NCI-H446 treated with DMSO at 0.1 percent for 48 hours (cell line): ENCODE measurements around the gene PAK6.

Experiments
- DNase-seq: peaks from one replicate; lab custom pipeline; 2025; lab: John Stamatoyannopoulos, UW

Gene PAK6

DNA sequence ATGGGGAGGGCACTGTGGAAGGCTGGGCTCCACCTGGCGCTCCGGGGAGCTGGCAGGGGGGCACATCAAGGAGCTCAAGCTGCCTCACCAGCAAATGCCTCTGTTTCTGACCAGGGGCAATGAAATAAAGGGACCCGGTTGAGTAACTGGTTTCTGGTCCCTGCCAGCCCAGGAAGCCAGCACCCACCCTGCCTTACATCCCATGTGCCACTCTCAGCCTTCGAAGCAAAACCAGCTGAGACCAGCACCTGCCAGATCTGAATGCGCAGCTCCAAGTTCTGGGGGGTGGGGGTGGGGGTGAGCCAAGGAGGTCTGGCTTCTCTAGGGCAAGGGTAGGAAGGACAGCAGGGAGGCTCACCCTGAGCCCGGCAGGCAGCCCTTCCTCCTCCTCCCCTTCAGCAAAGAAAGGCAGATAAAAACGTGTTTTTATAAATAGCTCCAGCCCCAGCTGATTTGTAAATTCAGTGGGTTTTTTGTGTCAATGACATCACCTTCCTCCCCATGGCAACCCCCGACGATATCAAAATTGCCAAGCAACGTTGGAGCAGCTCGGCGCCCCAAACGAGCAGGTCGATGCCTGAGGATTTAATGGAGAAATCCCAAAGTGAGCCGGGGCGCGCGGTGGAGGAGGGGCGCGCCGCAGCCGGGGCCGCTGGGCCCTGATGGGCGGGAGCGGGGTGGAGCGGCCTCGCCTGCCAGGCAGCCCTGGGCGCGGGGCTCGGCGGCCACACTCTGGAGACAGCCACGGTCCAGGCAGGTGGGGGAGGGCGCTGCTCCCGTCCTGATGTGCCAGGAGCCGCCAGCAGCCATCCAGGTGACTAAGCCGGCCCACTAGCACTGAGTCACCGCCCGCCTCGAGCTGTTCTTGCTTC lies at the start of gene PAK6:
Gene PAK6 (plus strand): TSS at position 532 of the 872 bp plus-strand sequence. CDS start 25,723 bp downstream, outside the sequence.
- DNase-seq, result no peak

DNA sequence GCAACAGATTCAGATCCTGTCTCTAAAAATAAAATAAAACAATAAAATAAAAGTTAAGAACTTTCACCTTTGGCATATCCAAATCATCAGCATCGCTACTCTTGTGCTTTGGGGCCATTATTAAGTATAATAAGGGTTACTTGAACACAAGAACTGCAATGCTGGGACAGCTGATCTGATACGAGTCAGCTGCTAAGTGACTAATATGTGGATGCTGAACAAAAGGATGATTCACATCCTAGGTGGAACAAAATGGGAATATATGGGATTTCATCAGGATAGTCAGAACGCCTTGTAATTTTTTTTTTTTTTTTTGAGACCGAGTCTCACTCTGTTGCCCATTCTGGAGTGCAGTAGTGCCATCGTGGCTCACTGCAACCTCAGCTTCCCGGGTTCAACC lies 48.3 kb upstream of the PAK6 start:
- DNase-seq, result no peak

- no peak for DNase-seq
Measured at GRCh38 chr15:40192942-40193341, 45.9 kb upstream of the PAK6 start.

DNA sequence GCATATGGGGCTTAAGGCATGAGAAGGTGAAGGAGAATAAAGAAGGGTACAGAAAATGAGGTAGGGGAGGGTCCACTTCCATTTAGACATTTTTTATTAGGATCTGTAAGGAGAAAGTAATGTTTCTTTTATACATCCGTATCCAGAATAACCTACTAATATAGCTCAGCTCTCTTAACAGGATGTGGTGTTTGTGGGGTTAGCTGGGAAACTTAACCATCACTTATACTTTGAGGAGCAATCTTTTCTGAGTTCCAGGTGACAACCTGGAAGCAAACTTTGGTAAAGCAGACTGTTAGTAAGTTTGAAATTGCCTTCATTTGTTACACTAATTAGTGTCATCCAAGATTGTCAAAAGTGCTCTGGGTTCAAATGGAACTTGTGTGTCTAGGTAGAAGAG lies 41.4 kb upstream of the PAK6 start:
- no peak for DNase-seq

GRCh38 chr15:40198355-40199085 lies 40.3 kb upstream of the PAK6 start:
- DNase-seq, result no peak

DNA sequence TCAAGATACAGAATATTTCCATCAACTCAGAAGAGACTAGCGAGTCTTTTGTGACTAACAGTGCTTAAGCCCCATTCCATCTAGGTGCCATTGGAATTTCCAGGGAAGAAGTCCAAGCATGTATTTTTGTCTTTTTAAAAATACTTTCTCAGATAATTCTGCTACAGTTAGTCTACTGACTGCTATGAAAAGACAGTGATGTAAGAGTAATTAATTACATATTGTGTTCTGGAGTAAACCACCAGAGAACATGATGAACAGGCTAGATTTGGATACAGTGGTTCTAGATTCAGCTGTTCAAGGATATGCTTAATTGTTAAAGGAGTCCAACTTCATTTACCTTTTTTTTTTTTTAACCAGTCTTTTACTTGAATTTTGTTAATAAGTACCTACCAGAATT lies 34.8 kb upstream of the PAK6 start:
- no peak for DNase-seq

DNA sequence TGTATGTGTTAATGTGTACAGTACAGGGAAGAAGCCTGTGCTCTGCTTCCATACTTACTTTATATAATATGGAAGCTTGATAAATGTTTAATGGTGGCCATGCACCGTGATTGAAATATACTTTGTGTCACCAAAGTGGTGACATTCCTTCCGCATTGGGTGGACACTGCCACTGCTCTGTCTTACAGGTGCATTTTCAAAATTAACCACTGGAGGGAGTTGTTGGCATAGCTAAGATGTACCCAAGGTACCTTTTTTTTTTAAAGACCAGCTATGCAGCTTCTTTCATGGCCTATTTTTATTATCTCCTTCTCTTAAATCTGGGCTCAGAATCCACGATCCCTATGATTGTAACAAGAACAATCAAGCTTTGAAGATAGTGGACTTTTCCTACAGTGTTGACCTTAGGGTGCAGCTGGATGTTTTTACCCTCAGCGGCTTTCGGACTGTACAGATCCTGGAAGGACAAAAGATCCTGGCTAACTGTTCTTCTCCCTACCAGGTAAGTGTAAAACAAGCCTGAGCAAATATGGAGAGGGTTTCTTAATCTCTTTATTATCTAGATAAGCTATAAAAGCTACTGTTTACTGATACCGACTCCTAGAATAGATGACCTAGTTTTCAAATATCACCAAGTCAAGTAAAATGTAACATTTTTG lies 21.6 kb upstream of the PAK6 start:
- DNase-seq, result peak; percentile 26

DNA sequence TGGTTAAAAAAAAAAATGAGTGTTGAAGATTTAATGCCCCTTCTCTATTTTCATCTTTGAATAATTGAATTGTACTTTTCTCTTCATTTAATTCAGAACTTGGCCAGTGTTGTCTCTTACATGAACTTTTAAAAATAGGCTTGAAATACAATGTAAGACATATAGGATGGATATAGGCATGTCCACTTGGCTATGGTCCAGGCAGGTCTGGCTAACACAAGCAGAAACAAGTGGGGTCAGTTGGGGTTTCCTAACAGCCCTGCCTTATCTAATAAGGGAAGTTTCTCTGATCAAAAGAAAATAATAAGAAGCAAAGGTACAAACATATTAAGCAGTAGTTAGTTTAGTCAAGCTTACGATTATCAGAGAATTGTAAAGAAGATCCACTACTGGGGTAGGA lies 19.1 kb upstream of the PAK6 start:
- no peak for DNase-seq

GRCh38 chr15:40222131-40222530 lies 16.7 kb upstream of the PAK6 start:
- no peak for DNase-seq

GRCh38 chr15:40226736-40227135 lies 12.1 kb upstream of the PAK6 start:
- DNase-seq, result no peak

- DNase-seq, result no peak
Measured at GRCh38 chr15:40229316-40229715, 9.5 kb upstream of the PAK6 start.

GRCh38 chr15:40229956-40230355 lies 8.9 kb upstream of the PAK6 start:
- no peak for DNase-seq

GRCh38 chr15:40232625-40233070 lies 6.2 kb upstream of the PAK6 start:
- DNase-seq, result peak; percentile 16

- DNase-seq, result no peak
Measured at GRCh38 chr15:40233727-40234577, 4.9 kb upstream of the PAK6 start.

GRCh38 chr15:40234783-40235182 lies 4.1 kb upstream of the PAK6 start:
- no peak for DNase-seq

DNA sequence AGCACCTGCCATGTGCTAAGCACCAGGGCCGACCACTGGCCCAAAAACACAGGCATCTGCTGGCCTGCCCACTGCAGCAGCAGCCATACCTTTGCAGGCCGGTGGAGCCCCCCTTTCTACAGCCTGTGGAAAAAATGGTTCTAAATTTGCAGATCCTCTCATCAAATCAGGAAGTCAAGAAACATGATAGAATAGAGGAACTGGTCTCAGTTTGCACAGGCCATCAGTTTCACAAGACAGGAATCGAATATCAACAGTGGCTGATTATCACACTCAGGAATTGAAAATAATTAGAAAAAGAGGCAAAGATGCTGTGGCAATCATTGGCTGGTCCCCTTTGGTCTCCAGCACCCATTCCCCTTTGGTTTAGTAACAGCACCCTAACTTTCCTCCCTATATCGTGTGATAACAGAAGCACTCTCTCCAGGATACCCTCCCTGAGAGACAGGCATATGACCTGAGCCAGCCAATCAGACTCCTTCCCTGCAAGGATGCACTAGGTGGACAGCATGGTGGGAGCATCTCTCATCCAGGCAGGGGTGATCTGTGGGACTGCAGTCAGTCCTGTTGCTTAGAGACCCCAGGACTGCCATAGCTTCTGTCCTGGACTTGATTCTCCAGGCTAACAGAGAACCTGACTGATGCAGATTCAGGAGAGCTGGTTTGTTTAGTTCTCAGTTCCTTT lies 3.5 kb upstream of the PAK6 start:
- DNase-seq, result no peak

DNA sequence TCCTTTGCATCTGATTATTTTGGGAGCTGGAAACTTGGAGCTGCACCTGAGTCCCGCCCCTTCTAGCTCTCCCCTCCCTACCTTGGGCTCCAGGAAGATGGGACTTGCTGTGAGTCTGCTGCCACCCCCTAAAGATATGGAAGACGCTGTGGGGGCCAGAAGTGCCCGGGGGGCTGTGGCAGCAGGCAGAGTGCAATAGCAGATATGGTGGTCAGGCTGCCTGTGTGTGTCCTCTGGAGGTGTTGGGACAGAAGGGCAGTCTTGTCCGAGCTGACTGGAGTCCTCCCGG lies 485 bp downstream of the PAK6 start:
- no peak for DNase-seq

DNA sequence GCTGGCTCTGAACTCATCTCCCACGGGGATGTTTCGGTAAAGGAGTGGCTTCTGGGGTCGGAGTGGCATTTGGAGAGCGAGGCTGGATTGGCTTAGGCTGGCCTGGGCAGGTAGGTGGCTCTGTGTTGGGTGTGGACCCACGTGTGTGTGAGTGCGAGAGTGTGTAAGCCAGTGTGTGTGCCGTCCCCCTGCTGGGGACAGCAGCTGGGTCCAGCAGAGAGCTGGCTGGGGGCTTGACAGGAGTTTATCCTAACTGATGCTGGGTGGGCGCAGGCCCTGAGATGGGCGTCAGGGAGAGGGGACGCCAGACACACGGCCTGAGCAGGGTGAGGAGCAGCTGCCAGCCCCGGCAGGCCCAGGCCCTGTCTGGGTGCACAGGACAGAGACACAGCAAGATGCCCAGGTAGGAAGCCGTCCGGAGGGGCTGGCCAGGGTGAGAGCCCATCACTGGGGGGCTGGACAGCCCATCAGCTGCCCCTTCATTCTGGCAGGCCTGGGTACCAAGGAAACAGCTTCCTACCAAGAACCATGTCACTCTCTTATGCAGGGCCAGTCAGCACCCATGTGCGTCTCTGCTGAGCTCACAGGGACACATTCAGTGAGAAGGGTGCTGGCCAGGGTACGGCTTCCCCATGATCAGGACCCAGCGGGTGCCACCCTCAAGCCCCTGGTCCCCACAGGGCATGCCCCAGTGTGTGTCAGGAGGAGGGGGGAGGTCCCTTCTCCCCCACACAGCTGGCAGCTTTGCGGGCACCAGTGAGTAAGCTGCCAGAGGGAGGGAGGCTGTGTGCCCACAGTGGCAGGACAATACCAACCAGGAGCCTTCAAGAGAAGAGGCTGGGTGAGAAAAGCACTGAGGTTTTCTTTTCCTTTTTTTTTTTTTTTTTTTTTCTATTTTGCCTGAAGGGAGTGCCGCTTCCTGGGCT lies 1.1 kb downstream of the PAK6 start:
- DNase-seq, result no peak

GRCh38 chr15:40240619-40241221 lies 1.9 kb downstream of the PAK6 start:
- DNase-seq, result no peak
